Glomerular endothelial cell (primary cell): ENCODE measurements around the gene MT3. TPM values are rescaled to one million over a fixed set of nuclear protein-coding genes. Genes with fewer than 3 reads are reported as not detected.

Source experiments
- DNase-seq: peaks from one replicate; pipeline ENCODE4 v3.0.0-alpha.2; 2011; ENCODE audit warnings: low read depth, low spot score; ENCODE audit errors: extremely low read depth
- total RNA-seq: library from RNA; depleted of rRNA; stranded (reverse); fragments of >200 nt; gene quantifications from 2 replicates; pipeline ENCODE4 v1.2.3, GENCODE V29; 2015

Gene MT3
- total RNA-seq, 1 donor from 2014 or later, result not detected

DNA sequence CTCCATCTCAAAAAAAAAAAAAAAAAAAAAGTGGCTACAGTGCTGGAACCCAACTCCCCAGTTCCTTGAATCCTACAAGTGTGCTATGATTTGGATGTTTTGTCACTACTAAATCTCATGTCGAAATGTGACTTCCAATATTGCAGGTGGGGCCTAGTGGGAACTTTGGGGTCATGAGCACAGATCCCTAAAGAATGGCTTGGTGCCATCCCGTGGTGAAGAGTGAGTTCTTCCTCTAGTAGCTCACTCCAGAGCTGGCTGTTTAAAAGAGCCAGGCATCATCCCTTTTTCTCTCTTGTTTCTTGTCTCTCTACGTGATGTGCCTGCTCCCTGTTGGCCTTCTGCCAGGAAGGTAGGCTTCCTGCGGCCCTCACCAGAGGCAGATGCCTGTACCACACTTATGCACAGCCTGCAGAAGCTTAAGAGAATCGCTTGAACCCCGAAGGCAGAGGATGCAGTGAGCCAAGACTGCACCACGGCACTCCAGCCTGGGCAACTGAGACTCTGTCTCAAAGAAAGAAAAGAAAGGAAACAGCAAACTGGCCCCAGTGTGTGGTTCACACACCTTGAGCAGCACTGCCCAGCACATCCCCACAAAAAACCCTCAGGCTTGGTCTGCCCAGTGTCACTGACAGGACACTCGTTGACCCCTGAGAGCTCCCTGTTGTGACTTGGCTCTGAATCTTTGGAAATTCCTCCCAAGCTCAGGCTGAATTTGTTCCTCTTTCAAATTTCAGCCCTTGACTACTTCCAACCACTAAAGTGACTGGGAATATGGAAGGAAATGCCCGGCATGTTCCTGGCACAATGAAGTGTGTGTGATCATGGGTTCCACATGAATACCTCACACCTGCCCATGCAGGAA is 39.4 kb downstream of the MT3 start:
- DNase-seq, result no peak

DNA sequence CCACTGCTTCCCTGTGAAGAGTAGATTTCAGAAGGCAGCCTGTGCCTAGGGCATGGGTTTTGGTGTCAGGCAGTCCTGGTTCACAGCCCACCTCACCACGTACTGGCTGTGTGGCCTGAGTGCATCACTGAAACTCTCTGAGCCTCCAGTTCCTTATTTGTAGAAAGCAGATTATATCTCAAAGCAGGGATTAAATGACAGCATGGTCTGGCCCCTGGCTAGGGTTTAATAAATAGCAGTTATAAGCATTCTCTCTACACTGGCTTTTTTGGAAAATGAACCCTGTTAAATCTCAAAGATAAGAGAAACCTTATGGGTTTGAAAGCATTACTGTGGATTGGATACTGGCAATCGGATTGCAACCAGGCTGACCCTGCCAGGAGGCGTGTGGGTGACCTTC is 40.2 kb downstream of the MT3 start:
- no peak for DNase-seq

DNA sequence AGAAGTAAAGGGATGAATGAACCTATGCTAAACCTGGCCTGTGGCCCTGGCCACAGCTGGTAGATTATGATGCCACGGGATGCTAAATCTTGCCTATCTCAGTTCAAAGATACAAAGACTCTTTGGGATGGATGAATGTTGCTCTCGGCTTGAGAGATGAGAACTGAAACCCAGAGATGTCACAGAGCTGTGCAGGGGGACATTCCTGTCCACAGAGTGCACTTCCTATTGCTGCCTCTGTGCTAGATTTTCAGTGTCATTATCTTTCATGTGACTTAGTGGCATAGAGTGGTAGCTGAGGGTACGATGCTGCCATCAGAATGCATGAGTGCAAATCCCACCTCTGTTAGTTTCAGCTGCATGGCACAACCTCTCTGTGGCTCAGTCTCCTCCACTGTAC is 40.8 kb downstream of the MT3 start:
- no peak for DNase-seq

DNA sequence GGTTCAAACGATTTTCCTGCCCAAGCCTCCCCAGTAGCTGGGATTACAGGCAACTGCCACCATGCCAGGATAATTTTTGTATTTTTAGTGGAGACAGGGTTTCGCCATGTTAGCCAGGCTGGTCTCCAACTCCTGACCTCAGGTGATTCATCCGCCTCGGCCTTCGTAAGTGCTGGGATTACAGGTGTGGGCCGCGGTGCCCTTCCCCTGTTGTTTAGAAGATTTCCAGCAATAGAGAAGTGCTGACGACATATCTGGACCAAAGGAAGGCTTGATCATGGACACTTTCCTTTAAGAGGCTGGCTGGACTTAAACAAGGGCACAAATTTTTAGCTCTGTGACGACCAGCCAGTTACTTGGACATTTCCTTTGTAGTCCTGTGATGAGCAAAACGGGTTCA is 41.9 kb downstream of the MT3 start:
- no peak for DNase-seq

DNA sequence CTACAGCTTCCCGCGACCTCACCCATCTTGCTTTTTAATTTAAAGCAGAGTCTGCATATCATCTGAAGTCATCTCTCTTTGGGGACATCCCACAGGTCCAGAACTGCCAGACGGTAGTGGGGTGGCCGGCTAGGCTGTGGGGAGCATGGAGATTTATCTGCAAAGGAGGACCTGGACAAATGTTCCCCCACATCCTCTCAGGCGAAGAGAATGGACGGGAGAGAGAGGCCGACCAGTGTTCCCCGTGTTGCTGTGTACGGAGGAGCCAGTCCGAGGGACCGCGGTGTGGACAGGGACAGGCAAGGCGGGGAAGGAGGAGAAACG is 42.5 kb downstream of the MT3 start:
- no peak for DNase-seq

DNA sequence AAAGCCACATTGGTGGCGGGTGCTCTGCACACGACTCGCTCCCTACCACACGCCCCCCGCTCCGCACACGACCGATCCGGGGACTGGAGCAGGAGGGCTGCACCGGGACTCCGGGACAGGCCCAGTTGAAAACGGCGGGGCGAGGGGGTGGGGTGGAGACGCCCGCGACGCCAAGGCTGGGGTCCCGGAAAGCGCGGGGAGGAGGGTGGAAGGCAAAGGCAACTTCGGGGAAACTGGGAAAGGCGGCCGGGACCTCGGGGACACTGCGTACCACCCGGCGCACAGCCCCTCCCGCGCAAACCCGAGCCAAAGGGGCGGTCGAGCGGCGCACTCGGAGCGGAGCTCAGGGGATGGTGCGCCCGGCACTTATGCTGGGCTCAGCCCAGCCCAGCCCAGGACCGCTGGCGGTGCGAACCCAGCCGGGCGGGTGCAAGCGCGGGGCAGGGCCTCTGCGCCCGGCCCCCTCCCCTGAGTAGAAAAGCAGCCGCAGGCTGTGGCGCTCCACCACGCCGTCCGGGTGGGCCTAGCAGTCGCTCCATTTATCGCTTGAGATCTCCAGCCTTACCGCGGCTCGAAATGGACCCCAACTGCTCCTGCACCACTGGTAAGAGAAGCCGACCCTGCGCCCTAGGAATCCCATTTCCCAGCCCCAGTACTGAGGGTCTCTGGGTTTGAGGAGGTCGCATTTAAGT is 43.0 kb downstream of the MT3 start, which contains the start of gene MT1M:
Gene MT1M, plus strand, starts transcription at position 504 of the 692 bp plus-strand sequence. Its CDS starts 73 bp downstream, at position 577.
- DNase-seq, result no peak

DNA sequence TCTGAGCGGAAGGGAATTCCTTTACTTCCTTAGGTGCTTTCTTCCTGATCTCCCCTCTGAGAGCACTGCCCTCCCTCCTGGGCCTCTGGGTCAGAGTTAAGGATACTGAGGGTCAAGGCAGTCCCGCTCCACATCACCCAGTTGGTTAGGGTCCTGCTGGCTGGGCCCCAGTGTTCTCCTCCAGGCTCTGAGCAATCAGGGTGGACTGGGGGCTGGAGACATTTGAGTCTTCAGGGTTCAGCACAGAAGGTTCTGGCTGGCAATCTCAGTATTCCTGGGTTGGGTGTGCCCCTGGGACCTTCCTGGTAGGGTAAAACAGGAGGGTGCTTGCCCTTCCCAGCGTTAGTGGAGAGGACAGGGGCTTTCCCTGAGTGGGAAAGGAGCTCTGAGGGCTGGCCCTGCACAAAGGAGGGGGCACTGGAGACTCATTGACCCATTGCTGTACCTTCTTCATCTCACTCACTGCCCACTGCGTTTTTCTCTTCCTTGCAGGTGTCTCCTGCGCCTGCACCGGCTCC is 43.6 kb downstream of the MT3 start:
- no peak for DNase-seq

DNA sequence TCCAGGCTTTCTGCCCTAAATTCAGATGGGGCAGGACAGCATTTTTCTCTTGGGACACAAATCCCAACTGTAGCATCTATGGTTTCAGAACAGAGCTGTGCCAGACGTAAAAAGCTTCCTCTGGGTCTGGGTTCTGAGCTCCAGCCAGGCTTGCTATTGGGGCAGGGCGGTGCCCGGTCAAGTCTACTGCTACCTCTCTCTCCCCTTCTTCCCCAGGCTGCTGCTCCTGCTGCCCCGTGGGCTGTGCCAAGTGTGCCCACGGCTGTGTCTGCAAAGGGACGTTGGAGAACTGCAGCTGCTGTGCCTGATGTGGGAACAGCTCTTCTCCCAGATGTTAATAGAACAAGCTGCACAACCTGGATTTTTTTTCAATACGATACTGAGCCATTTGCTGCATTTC is 44.2 kb downstream of the MT3 start:
- DNase-seq, result no peak

DNA sequence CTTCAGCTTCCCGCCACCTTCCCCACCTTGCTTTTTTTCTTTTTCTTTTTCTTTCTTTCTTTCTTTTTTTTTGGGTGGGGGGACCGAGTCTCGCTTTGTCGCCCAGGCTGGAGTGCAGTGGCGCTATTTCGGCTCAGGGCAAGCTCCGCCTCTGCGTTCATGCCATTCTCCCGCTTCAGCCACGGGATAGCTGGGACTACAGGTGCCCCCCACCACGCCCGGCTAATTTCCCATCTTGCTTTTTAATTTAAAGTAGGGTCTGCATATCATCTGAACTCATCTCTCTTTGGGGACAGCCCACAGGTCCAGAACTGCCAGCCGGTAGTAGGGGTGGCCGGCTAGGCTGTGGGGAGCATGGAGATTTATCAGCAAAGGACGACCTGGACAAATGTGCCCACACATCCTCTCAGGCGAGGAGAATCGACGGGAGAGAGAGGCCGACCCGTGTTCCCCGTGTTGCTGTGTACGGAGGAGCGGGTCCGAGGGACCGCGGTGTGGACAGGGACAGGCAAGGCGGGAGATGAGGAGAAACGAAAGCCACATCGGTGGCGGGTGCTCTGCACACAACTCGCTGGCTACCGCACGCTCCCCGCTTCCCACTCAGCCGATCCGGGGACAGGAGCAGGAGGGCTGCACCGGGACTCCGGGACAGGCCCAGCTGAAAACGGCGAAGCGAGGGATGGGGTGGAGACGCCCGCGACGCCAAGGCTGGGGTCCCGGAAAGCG is 45.5 kb downstream of the MT3 start:
- no peak for DNase-seq

DNA sequence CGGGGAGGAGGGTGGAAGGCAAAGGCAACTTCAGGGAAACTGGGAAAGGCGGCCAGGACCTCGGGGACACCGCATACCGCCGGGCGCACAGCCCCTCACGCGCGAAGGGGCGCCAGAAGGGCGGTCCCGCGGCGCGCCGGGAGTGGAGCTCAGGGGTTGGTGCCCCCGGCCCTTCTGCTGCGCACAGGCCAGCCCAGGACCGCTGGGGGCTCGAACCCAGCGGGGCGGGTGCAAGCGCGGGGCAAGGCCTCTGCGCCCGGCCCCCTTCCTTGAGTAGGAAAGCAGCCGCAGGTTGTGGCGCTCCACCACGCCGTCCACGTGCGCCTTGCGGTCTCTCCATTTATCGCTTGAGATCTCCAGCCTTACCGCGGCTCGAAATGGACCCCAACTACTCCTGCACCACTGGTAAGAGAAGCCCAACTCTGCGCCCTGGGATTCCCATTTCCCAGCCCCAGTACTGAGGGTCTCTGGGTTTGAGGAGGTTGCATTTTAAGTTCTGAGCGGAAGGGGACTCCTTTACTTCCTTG is 46.2 kb downstream of the MT3 start:
- no peak for DNase-seq

DNA sequence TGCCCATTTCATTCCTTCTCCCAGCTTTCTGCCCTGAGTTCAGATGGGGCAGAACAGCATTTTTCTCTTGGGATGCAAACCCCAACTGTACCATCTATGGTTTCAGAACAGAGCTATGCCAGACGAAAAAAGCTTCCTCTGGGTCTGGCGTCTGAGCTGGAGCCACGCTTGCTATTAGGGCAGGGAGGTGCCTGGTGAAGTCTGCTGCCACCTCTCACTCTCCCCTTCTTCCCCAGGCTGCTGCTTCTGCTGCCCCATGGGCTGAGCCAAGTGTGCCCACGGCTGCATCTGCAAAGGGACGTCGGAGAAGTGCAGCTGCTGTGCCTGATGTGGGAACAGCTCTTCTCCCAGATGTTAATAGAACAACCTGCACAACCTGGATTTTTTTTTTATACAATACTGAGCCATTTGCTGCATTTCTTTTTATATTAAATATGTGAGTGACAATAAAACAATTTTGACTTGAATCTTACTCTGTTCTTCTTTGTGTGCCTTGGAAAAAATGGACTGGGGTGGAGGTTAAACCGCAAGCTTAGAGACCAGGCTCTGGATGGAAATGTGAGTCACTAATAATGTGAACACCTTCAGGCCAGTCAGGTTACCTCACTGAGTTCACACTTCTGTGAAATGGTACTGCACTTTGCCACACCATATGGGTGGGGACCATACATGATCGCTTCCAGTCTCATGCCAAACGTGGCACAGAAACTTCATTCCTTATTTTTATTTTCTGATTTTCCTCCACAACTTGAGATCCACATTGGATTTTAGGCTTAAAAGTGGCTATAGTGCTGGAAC is 47.5 kb downstream of the MT3 start:
- DNase-seq, result no peak

DNA sequence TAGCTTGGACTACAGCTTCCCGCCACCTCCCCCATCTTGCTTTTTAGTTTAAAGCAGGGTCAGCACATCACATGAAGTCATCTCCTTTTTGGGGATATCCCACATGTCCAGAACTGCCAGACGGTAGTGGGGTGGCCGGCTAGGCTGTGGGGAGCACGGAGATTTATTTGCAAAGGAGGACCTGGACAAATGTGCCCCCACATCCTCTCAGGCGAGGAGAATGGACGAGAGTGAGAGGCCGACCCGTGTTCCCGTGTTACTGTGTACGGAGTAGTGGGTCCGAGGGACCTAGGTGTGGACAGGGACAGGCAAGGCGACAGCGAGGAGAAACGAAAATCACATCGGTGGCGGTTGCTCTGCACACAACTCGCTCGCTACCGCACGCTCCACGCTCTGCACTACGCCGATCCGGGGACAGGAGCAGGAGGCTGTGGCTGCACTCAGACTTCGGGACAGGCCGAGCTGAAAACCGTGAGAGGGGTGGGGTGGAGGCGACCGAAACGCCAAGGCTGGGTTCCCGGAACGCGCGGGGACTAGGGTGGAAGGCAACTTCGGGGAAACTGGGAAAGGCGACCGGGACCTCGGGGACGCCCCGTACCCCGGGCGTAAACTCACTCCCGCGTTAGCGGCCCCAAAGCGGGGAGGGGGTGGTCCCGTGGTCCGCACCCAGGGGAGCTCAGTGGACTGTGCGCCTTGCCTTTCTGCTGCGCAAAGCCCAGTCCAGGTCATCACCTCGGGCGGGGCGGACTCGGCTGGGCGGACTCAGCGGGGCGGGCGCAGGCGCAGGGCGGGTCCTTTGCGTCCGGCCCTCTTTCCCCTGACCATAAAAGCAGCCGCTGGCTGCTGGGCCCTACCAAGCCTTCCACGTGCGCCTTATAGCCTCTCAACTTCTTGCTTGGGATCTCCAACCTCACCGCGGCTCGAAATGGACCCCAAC is 48.8 kb downstream of the MT3 start, which contains the start of gene MT1A:
Gene MT1A, plus strand, starts transcription at position 853 of the 937 bp plus-strand sequence. Its CDS starts 73 bp downstream, at position 926.
- DNase-seq, result no peak

DNA sequence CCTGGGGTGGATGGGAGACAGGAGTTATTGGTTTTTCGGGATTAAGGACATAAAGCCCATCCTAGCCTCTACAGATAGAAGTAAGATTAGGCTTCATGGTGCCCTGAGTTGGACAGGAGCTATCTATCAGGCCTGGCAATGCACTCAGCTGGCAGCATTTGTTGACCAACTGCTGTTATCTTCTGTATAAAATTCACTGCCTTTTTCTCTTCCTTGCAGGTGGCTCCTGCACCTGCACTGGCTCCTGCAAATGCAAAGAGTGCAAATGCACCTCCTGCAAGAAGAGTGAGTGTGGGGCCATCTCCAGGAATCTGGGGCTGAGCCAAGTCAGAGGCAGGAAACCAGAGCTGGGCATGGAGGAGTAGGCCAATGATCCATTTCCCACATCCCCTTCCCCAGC is 49.7 kb downstream of the MT3 start:
- DNase-seq, result no peak

DNA sequence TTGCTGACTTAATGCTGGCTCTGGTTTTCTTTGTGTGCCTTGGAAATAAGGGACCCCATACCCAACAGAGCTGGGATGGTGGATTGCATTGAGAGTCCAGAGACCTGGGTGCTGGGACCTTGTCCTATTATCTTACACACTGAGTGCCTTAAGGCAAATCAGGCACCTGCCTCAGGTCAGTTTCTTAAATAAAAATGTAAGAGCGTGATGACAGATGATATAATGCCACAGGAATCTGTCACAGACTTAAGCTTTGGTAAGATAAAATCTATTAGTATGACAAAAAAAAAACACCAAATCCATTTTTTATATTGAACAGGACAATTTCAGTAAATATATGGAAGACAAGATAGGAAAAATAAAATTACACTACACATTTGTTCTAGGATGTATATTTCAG is 50.7 kb downstream of the MT3 start:
- no peak for DNase-seq

Other genes with a start within 250 kb of the MT3 start
- gene AMFR, start 164.0 kb upstream of the MT3 start, total RNA-seq, result 113 and 116 TPM in 2 replicates
- 33.8 and 67.9 TPM in 2 replicates for gene NUDT21, start 138.2 kb upstream of the MT3 start, total RNA-seq
- gene OGFOD1, start 138.0 kb upstream of the MT3 start, total RNA-seq, result 30.8 and 60.5 TPM in 2 replicates
- gene BBS2, start 69.5 kb upstream of the MT3 start, total RNA-seq, result 37.2 and 37.5 TPM in 2 replicates
- gene MT4, start 24.5 kb upstream of the MT3 start, total RNA-seq, result not detected in 2 replicates
- 281 and 297 TPM in 2 replicates for gene MT2A, start 19.1 kb downstream of the MT3 start, total RNA-seq
- 15.1 and 105 TPM in 2 replicates for gene MT1E, start 36.3 kb downstream of the MT3 start, total RNA-seq
- gene MT1M, start 43.1 kb downstream of the MT3 start, total RNA-seq, result not detected in 2 replicates
- gene MT1A, start 49.1 kb downstream of the MT3 start, total RNA-seq, result 16.4 TPM in 1 of 2 replicates, not detected in the other
- gene MT1B, start 62.4 kb downstream of the MT3 start, total RNA-seq, result not detected in 2 replicates
- gene MT1F, start 68.4 kb downstream of the MT3 start, total RNA-seq, result 1.7 TPM in 1 of 2 replicates, not detected in the other
- gene MT1G, start 78.5 kb downstream of the MT3 start, total RNA-seq, result not detected in 2 replicates
- gene MT1H, start 80.3 kb downstream of the MT3 start, total RNA-seq, result not detected in 2 replicates
- gene MT1X, start 92.9 kb downstream of the MT3 start, total RNA-seq, result 2.2 and 6.9 TPM in 2 replicates
- 55.6 and 57.0 TPM in 2 replicates for gene NUP93, start 140.6 kb downstream of the MT3 start, total RNA-seq